Thoracic aorta (tissue), 2 donors: ENCODE data around the gene NOP56. TPM values are rescaled to one million over a fixed set of nuclear protein-coding genes. Genes with fewer than 3 reads are reported as not detected.

Experiments
- ATAC-seq: fragments of 150-250 bp; one replicate; pipeline ENCODE4 v1.8.0; 2017; ENCODE audit warnings: low read depth; ENCODE audit not compliant: insufficient number of reproducible peaks, low FRiP score
- DNase-seq: peaks from one replicate; pipeline ENCODE4 v3.0.0-alpha.2; 2020; ENCODE audit warnings: low spot score
- H3K27ac ChIP-seq, 2 donors: fragments of 200-600 bp; sonication (generic); 1 replicate in 1 of 2; 2 replicates in 1 of 2; pipeline ENCODE4 v1.5.1; 2016; ENCODE audit warnings: mild to moderate bottlenecking in 2 of 2, moderate library complexity in 2 of 2
- H3K27me3 ChIP-seq: fragments of 200-600 bp; sonication (generic); replicated peaks from 2 replicates; pipeline ENCODE4 v1.6.0; 2016; ENCODE audit warnings: mild to moderate bottlenecking; ENCODE audit not compliant: insufficient read depth
- H3K36me3 ChIP-seq: fragments of 200-600 bp; sonication (generic); one replicate; pipeline ENCODE4 v1.5.1; 2016
- H3K4me1 ChIP-seq, 2 donors: fragments of 200-600 bp; sonication (generic); 1 replicate in 1 of 2; 2 replicates in 1 of 2; pipeline versions ENCODE4 v1.5.1 to v1.6.0; 2016; ENCODE audit warnings: low read depth in 2 of 2, mild to moderate bottlenecking in 1 of 2; ENCODE audit not compliant: control insufficient read depth in 1 of 2
- H3K4me3 ChIP-seq: fragments of 200-600 bp; sonication (generic); 2 replicates; pipeline ENCODE4 v1.5.1; 2016; ENCODE audit warnings: mild to moderate bottlenecking
- H3K9me3 ChIP-seq: fragments of 200-600 bp; sonication (generic); 2 replicates; pipeline ENCODE4 v1.5.1; 2016
- CTCF ChIP-seq: fragments of 200-600 bp; sonication (generic); IDR thresholded peaks from one replicate; pipeline ENCODE4 v1.5.1; 2019; ENCODE audit warnings: antibody characterized with exemption
- total RNA-seq, 2 donors: library from RNA; depleted of rRNA; stranded (reverse); fragments of >200 nt; gene quantifications; one replicate each; pipeline versions ENCODE4 v1.1.0 to v1.2.3, GENCODE V29; 2016

NOP56 gene
- total RNA-seq, 2 donors from 2014 or later = 46.2 to 125 TPM

GRCh38 chr20:2626853-2627541 lies 25.4 kb upstream of the NOP56 start:
- Histone ChIP-seq H3K27me3 (peaks cover 2% of the 10 kb centered on the region), H3K4me3 (no peak overlapping the region), H3K36me3 (no peaks in the 10 kb centered on the region), H3K4me1 (no peaks in the 10 kb centered on the region), H3K27ac (no peak overlapping the region), H3K9me3 (peaks cover 3% of the 10 kb centered on the region)
- DNase-seq = no peak
- TF ChIP-seq CTCF = no peak
- ATAC-seq = no peak

DNA sequence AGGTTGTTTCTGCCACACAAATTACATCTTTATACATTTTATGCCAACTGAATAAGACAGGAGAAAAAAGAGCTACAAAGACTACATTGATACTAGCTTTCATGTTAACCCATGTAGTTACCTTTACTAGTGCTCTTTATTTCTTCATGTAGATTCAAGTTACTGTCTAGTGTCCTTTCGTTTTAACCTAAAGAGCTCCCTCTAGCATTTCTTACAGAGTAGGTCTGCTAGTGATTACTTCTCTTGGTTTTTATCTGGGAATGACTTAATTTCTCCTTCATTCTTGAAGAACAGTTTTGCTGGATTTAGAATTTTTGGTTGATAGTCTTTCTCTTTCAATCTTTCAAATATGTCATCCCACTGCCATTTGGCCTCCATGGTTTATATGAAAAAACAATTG lies 21.2 kb upstream of the NOP56 start:
- Histone ChIP-seq H3K27ac (no peak overlapping the region), H3K4me1 (no peaks in the 10 kb centered on the region), H3K9me3 (peaks cover 3% of the 10 kb centered on the region), H3K36me3 (no peaks in the 10 kb centered on the region), H3K27me3 (peaks cover 3% of the 10 kb centered on the region), H3K4me3 (no peak overlapping the region)
- no peak for DNase-seq
- no peak for TF ChIP-seq CTCF
- ATAC-seq = no peak

DNA sequence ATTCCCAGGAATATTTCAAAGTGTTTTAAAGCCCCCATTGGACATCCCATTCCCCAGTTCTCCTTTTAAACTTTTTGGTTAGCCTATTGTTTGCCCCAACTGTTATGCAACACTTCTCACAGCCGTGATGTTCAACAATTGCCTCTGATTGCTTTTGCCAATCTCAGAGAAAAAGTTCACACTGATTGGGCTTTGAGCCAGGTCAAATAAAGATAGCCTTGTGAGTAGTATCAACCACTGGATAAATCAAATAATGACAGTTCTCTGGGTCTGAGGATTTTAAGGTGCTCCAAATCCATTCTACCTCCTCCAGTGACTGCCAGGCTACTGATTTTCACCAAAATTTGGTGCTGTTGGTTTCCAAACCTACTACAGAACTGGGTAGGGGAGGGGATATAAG lies 19.1 kb upstream of the NOP56 start:
- no peak for ATAC-seq
- Histone ChIP-seq H3K4me3 (no peak overlapping the region), H3K27me3 (peaks cover 3% of the 10 kb centered on the region), H3K4me1 (no peaks in the 10 kb centered on the region), H3K36me3 (no peaks in the 10 kb centered on the region), H3K9me3 (peaks cover 3% of the 10 kb centered on the region), H3K27ac (no peak overlapping the region)
- TF ChIP-seq CTCF = no peak
- DNase-seq = no peak

GRCh38 chr20:2637246-2637645 lies 15.2 kb upstream of the NOP56 start:
- H3K4me3 ChIP-seq = no peak overlapping the region
- ATAC-seq (no peak), DNase-seq (no peak)
- no peaks in the 10 kb centered on the region for H3K9me3 ChIP-seq
- no peak for TF ChIP-seq CTCF
- H3K36me3 ChIP-seq = no peaks in the 10 kb centered on the region
- no peaks in the 10 kb centered on the region for H3K27me3 ChIP-seq
- no peaks in the 10 kb centered on the region for H3K4me1 ChIP-seq
- H3K27ac ChIP-seq = no peak overlapping the region

DNA sequence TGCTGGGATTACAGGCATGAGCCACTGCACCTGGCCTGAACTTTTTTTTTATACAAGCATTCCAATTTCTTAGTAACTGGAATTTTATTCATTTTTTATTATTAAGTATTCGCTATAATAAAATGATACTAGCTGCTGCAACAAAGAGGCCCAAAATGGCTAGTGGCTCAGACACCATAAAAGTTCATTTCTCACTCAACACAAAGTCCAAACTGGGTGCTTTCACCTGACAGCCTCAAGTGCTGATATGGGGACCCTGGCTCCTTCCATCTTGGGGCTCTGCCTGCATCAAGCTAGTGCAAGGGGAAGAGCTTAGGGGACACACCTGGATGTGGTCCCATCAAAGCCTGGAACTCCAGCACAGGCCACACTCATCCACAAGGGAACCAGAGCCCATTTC lies 12.2 kb upstream of the NOP56 start:
- TF ChIP-seq CTCF = no peak
- H3K9me3 ChIP-seq = no peaks in the 10 kb centered on the region
- no peak for ATAC-seq
- no peak overlapping the region for H3K4me3 ChIP-seq
- no peaks in the 10 kb centered on the region for H3K27me3 ChIP-seq
- no peaks in the 10 kb centered on the region for H3K4me1 ChIP-seq
- no peak for DNase-seq
- no peak overlapping the region for H3K27ac ChIP-seq
- H3K36me3 ChIP-seq = peaks cover 5% of the 10 kb centered on the region
